A549 treated with AZD9567 at 1 μM for 4 hours (cell line): Measurements from ENCODE around the gene HIVEP3. TPM values are rescaled to one million over a fixed set of nuclear protein-coding genes. Genes with fewer than 3 reads are reported as not detected.

Source experiments
- total RNA-seq: library from RNA; stranded (reverse); fragments of 200-300 nt; extraction: Qiagen RNA extraction; gene quantifications from 5 replicates; pipeline ENCODE4 v1.2.3, GENCODE V29; 2022; ENCODE audit not compliant: insufficient read depth

Gene HIVEP3
- total RNA-seq: 2.0 to 4.0 TPM (median 2.4 TPM) in 5 replicates

DNA sequence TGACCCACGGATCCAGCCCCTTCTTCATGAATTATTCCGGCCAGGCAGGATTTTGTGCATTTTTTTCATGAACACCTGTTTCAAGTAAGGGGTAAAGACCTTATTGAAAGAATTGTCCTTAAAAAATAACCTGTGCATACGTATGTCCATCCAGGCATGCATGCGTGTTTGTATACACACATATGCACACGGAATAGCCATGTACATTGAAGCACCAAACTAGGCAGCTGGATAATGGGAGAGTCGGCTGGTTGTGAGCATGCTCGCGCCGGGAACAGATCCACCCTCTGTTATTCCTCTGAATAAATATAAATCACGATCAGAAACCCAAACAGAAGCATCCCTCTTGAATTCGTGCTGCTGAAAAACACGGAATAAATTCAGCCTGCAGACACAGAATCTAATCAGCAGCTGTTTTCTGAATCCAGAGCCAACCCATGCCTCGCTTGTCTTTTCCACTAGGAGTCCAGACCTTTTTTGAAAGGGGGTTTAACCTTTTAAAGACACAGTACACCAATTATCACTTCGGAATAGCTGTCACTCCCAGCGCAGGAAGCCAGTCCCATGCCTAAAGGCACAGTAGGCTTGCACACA is at the start of gene HIVEP3:
Gene HIVEP3, minus strand, starts transcription at position 473 of the 594 bp plus-strand sequence.

DNA sequence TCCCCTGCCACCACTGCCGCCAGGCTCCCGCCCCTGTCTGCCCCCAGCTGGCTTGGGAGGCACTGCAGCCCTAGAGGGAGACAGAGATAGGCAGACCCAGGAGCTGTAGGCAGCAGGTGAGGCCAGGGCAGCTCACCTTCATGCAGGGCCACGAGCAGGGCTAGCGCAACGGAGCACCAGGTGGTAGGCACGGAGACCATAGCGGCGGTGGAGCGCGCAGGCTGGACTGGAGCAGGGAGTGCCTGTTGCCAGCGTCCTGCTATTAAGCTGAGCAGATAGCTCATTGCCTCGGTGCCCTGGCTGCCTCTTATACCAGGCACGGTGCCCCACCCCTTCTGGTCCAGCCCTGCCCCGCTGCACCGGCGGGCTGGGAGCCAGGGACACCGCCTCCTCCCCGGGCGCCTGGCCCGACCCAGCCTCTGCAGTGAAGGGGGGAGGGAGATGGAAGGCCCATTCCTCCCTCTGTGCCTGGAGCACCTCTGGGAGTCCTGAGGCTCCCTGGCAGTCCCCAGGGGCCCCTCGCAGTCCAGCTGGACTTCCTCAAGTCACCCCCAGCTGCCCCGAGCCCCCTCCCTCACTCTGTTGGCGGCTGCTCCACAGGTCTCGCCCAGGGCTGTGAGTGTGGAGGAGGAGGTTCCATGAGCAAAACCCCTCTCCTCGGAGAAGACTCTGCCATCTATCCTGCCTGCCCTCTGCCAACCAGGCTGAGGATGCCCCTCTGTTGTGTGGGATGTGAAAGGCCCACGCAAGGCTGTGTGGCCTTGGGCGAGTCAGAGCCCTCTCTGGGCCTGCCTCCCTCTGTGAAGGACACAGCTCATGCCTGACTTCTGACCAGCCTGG is 434.1 kb downstream of the HIVEP3 start, which contains the start of gene EDN2:
Gene EDN2, minus strand, starts transcription at position 282 of the 840 bp plus-strand sequence. Its CDS starts 82 bp downstream, at position 200.

Other genes starting within 250 kb of the HIVEP3 start
- 0.16 TPM in 2 of 5 replicates, not detected in the others for gene GUCA2B, start 234.5 kb upstream of the HIVEP3 start, total RNA-seq
- not detected in 5 replicates for gene GUCA2A, start 245.8 kb upstream of the HIVEP3 start, total RNA-seq